Measurements from ENCODE around the gene FRMD4A. TPM values are rescaled to one million over a fixed set of nuclear protein-coding genes. Genes with fewer than 3 reads are reported as not detected.
A peak's percentile ranks its signal among the peaks of the same experiment; 100 is the strongest.

FRMD4A gene
- total RNA-seq, 6 donors from 2014 or later = 22.3 to 114 (median 52.3) TPM

- ATAC-seq (ENCODE audit: low FRiP score in 2 of 2) = no peak
- WGBS, 2 donors = 56 to 57% methylated on average over 2 of the region's 2 CpGs
Observed at GRCh38 chr10:14302035-14302434, 28.7 kb downstream of the FRMD4A start.

GRCh38 chr10:14299556-14299955, 31.2 kb downstream of the FRMD4A start:
- ATAC-seq (ENCODE audit: low FRiP score in 2 of 2) = no peak
- no peak for DNase-seq
- no peaks in the 10 kb centered on the region for H3K4me1 ChIP-seq
- no peak for TF ChIP-seq CTCF (IDR thresholded peaks at IDR 0.05)
- TF ChIP-seq EP300 (IDR thresholded peaks at IDR 0.05) = no peak
- TF ChIP-seq POLR2A (IDR thresholded peaks at IDR 0.05) = no peak
- no peak for TF ChIP-seq POLR2AphosphoS5 (IDR thresholded peaks at IDR 0.05)
- H3K27ac ChIP-seq = no peak overlapping the region
- H3K27me3 ChIP-seq = no peaks in the 10 kb centered on the region
- WGBS, 2 donors = 73 to 76% methylated on average over 3 of the region's 3 CpGs
- no peaks in the 10 kb centered on the region for H3K9me3 ChIP-seq
- no peaks in the 10 kb centered on the region for H3K36me3 ChIP-seq
- no peak overlapping the region for H3K4me3 ChIP-seq

More at GRCh38 chr10:14302035-14302434, 28.7 kb downstream of the FRMD4A start:
- Histone ChIP-seq H3K36me3 (no peaks in the 10 kb centered on the region), H3K27ac (no peak overlapping the region), H3K4me1 (no peaks in the 10 kb centered on the region), H3K27me3 (no peaks in the 10 kb centered on the region), H3K9me3 (no peaks in the 10 kb centered on the region), H3K4me3 (no peak overlapping the region)
- no peak for DNase-seq
- no peak for TF ChIP-seq POLR2AphosphoS5 (IDR thresholded peaks at IDR 0.05)
- TF ChIP-seq CTCF (IDR thresholded peaks at IDR 0.05) = peak in 1 of 6 experiments; percentile 15

- no peak for TF ChIP-seq POLR2AphosphoS5 (IDR thresholded peaks at IDR 0.05)
- Histone ChIP-seq H3K4me3 (no peak overlapping the region), H3K27ac (no peak overlapping the region), H3K9me3 (peaks cover 0 to 11% (median 4%) of the 10 kb centered on the region in 4 donors), H3K4me1 (no peaks in the 10 kb centered on the region), H3K36me3 (no peaks in the 10 kb centered on the region), H3K27me3 (no peaks in the 10 kb centered on the region)
- WGBS, 2 donors = 66 to 73% methylated on average over 9 of the region's 9 CpGs
- ATAC-seq (ENCODE audit: low FRiP score in 2 of 2) = no peak
- DNase-seq = no peak
Observed at GRCh38 chr10:14296065-14296709, 34.5 kb downstream of the FRMD4A start.

GRCh38 chr10:14294347-14295059, 36.2 kb downstream of the FRMD4A start:
- 85 to 90% methylated on average over 14 of the region's 14 CpGs for WGBS, 2 donors
- Histone ChIP-seq H3K27me3 (no peaks in the 10 kb centered on the region), H3K27ac (no peak overlapping the region), H3K4me1 (no peaks in the 10 kb centered on the region), H3K4me3 (no peak overlapping the region), H3K9me3 (peaks cover 0 to 21% (median 5%) of the 10 kb centered on the region in 4 donors), H3K36me3 (no peaks in the 10 kb centered on the region)
- TF ChIP-seq CTCF (IDR thresholded peaks at IDR 0.05) (no peak), POLR2AphosphoS5 (IDR thresholded peaks at IDR 0.05) (no peak), POLR2A (IDR thresholded peaks at IDR 0.05) (no peak), EP300 (IDR thresholded peaks at IDR 0.05) (no peak)
- DNase-seq (no peak), ATAC-seq (ENCODE audit: low FRiP score in 2 of 2) (no peak)

GRCh38 chr10:14293526-14293925, 37.2 kb downstream of the FRMD4A start:
- Histone ChIP-seq H3K9me3 (peaks cover 0 to 21% (median 5%) of the 10 kb centered on the region in 4 donors), H3K4me1 (no peaks in the 10 kb centered on the region), H3K27ac (no peak overlapping the region), H3K27me3 (no peaks in the 10 kb centered on the region), H3K36me3 (no peaks in the 10 kb centered on the region), H3K4me3 (no peak overlapping the region)
- ATAC-seq (ENCODE audit: low FRiP score in 2 of 2) (no peak), DNase-seq (no peak)
- WGBS, 2 donors = 28 to 38% methylated on average over 3 of the region's 3 CpGs
- TF ChIP-seq POLR2A (IDR thresholded peaks at IDR 0.05) = no peak
- TF ChIP-seq POLR2AphosphoS5 (IDR thresholded peaks at IDR 0.05) = no peak
- no peak for TF ChIP-seq CTCF (IDR thresholded peaks at IDR 0.05)
- TF ChIP-seq EP300 (IDR thresholded peaks at IDR 0.05) = no peak

Measured in upper lobe of left lung (tissue), 6 donors.